ENCODE data around the gene RGS17. TPM values are rescaled to one million over a fixed set of nuclear protein-coding genes. Genes with fewer than 3 reads are reported as not detected.
"Not testable (repeated sequence)": the region's sequence is repeated elsewhere in the genome, so short reads cannot be mapped to it uniquely, and the experiment has no call there.

The RGS17 gene
- total RNA-seq, 1 donor, result 1.3 TPM

DNA sequence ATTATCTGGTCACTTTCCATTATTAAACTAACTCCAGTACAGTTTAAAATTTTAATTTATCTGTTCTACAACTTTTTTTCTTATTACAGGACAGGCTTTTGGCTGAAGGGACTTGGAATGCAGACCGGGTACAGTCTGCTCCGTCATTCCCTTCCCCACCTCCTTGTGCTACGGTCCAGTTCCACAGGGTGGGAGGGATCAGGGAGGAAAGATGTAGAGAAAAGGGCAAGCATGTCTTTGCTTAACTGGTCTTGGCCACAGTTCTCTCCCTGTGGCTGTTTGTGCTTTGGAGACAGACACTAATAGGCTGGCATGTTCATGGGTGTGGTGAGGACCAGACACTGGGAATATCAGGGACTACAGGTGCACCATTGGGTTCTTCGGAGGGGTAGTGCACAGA is 12.1 kb upstream of the RGS17 start:
- TF ChIP-seq, protein P1, sequence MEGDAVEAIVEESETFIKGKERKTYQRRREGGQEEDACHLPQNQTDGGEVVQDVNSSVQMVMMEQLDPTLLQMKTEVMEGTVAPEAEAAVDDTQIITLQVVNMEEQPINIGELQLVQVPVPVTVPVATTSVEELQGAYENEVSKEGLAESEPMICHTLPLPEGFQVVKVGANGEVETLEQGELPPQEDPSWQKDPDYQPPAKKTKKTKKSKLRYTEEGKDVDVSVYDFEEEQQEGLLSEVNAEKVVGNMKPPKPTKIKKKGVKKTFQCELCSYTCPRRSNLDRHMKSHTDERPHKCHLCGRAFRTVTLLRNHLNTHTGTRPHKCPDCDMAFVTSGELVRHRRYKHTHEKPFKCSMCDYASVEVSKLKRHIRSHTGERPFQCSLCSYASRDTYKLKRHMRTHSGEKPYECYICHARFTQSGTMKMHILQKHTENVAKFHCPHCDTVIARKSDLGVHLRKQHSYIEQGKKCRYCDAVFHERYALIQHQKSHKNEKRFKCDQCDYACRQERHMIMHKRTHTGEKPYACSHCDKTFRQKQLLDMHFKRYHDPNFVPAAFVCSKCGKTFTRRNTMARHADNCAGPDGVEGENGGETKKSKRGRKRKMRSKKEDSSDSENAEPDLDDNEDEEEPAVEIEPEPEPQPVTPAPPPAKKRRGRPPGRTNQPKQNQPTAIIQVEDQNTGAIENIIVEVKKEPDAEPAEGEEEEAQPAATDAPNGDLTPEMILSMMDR (IDR thresholded peaks at IDR 0.05; ENCODE audit: insufficient read depth, low read depth, low read length), result no peak
- no peak for DNase-seq (ENCODE audit: low read depth)
- H3K4me3 ChIP-seq (ENCODE audit: low read depth, low read length), result no peak overlapping the region

DNA sequence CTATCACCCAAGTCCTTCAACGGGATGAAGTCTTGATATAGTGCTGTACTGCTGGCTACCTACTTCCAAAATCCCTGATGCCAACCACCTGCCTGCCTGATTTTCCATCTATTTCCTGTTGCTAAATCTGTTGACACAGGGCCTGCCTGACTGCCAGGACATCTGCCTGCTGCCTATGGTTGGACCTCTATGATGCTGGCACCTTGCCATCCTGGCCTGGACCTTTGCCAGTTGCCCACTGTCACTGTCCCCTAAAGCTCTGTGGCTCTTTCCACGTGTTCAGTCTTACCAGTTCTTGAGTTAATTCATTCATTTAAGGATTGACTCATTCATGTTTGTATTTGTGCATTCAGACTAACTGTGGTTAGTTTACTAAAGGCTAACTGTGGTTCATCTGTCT is 9.2 kb upstream of the RGS17 start:
- no peak overlapping the region for H3K4me3 ChIP-seq (ENCODE audit: low read depth, low read length)
- TF ChIP-seq, protein P1 (IDR thresholded peaks at IDR 0.05; ENCODE audit: insufficient read depth, low read depth, low read length), result no peak
- DNase-seq (ENCODE audit: low read depth), result no peak

DNA sequence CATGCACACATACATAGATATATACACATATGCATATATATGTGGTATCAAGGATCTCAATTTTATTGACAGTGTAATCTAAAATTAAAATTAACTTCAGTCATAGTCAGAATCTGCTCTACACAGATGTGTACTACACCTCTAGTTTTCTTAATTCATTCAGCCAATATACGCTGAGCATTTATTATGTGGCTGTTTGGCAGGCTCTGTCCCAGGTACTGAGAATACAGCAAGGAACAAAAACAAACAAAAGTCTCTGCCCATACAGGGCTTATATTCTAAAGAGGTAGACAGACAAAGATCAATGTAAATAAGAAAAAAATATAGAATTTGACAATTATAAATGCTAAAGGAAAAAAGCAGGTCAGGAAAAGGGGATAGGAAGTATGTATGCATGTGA is 7.8 kb upstream of the RGS17 start:
- TF ChIP-seq, protein P1 (IDR thresholded peaks at IDR 0.05; ENCODE audit: insufficient read depth, low read depth, low read length), result no peak
- no peak for DNase-seq (ENCODE audit: low read depth)
- no peak overlapping the region for H3K4me3 ChIP-seq (ENCODE audit: low read depth, low read length)

DNA sequence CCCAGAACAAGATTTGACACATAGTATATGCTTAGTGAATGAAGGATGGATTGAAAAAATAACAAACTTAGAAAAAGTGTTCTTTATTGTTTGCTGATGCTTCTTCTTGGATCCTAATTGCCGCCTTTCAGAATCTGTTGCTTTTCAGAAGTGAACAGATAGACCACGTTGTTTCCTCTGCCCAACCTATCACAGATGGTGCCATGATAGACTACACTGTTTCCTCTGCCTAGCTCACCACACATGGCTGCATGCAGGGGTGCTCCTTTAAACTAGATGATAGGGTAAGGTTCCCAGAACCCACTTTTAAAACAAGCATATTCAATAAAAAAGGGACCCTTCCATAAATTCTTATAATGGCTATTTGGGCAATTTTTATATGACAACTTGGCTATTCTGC is 4.6 kb upstream of the RGS17 start:
- TF ChIP-seq, protein P1 (IDR thresholded peaks at IDR 0.05; ENCODE audit: insufficient read depth, low read depth, low read length), result no peak
- H3K4me3 ChIP-seq (ENCODE audit: low read depth, low read length), result no peak overlapping the region
- no peak for DNase-seq (ENCODE audit: low read depth)

DNA sequence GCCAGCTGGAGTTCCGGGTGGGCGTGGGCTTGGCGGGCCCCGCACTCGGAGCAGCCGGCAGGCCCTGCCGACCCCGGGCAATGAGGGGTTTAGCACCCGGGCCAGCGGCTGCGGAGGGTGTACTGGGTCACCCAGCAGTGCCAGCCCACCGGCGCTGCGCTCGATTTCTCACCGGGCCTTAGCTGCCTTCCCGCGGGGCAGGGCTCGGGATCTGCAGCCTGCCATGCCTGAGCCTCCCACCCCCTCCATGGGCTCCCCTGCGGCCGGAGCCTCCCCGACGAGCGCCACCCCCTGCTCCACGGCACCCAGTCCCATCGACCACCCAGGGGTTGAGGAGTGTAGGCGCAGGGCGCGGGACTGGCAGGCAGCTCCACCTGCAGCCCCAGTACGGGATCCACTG is 2.6 kb upstream of the RGS17 start:
- not testable (repeated sequence) for DNase-seq (ENCODE audit: low read depth); H3K4me3 ChIP-seq (ENCODE audit: low read depth, low read length)

DNA sequence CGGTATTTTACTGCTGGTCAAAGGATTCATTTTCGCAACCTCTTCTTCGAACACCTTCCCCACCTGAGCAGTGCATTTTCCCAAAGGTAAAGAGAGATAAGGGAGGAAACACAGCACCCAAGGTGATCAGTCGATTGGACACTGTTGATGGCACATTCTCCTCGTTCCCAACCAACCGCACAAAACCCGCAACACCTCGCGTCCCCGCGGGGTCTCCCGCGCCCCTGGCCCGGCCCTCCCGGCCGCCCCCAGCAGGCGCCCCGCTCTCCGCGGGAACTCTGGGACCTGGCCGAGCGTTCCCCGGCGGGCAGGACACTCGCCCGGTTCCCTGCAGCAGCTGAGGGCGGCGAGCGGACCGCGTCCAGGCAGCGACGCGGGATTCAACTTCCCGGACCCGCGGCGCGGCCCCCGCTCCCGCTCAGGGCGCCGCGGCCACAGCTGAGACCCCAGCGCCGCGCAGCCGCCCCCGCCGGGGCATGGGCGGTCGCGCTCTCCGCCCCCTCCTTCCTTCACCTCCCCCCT is 506 bp downstream of the RGS17 start:
- TF ChIP-seq, protein P1 (IDR thresholded peaks at IDR 0.05; ENCODE audit: insufficient read depth, low read depth, low read length), result no peak
- peak overlapping the region; percentile 80 for H3K4me3 ChIP-seq (ENCODE audit: low read depth, low read length)
- no peak for DNase-seq (ENCODE audit: low read depth)

DNA sequence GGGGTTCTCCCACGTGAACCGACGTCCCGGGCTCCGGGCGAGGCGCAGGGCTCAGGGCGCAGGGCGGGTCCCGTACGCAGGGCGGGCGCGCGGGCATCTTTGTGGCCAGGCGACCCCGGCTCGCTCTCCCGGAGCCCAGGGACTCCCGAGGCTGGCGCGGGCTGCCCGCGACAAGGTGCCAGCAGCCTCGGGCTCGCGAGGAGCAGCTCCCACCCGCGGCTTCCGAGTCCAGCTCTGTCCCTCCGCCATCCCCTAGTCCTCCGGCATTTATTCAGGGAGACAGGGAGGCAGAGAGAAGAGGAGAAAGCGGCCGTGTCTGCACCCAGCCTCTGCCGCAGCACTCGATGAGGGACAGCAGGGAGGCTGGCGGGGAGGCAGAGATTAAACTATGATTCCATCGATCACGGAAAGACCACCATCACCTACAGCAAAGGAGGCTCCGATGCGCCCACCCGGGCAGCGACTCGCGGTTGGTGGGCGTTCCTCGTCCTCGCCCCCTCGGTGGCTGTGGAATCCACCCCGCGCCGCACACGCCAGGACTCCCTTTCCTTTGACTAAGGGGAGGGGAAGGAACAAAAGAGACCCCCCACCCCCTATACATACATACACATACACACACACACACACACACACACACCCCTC is 1.1 kb downstream of the RGS17 start:
- peak overlapping the region; percentile 80 for H3K4me3 ChIP-seq (ENCODE audit: low read depth, low read length)
- DNase-seq (ENCODE audit: low read depth), result no peak
- TF ChIP-seq, protein P1 (IDR thresholded peaks at IDR 0.05; ENCODE audit: insufficient read depth, low read depth, low read length), result no peak

Measured in fibroblast of villous mesenchyme (primary cell).